ENCODE results near the gene SETBP1. TPM values are rescaled to one million over a fixed set of nuclear protein-coding genes. Genes with fewer than 3 reads are reported as not detected.

The SETBP1 gene
- 10 to 100 TPM in 3 of 6 donors, 1 to 10 TPM in 3; 6.0 to 20.2 (median 10.0) TPM for polyA plus RNA-seq (ENCODE audit: low read depth in 6 of 6)

DNA sequence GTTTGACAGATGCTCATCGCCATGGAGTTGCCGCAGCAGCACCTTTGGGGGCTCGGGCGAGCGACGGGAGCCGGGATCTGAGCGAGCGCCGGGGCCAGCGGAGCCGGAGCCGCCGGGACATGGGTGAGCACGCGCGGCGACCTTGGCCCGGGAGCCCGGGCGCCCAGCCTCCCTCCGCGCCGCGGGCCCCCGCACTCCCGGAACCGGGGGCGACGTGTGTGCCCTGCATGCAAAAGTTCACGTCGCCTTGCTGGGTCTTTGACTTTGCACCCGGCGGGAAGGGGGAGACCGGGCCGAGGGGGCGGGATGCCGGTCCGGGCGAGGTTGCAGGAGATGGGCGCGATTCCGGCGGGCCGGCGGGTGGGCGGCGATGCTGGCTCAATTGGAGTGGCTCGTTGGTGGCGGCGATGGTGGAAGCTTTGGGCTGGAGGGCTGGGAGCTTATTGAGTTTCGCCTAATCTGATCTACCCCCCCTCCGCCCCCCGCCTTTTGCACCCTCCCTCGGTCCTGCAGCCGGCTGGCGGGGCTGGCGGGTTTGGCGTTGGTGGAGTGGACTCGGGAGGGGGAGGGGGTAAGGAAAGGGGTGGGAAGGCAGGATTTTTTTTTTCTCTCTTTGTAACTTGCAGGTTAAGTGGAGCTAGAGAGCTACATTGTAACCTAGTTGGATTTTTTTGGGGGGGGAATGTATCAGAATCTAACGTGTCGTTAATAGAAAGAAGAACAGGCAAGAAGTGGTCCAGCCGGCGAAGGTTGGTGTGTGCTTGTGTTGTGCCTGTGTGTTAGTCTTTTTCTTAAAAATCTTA, at the start of gene SETBP1:
SETBP1 (plus strand) TSS at position 616 of the 803 bp plus-strand sequence. CDS start 20,459 bp downstream, outside the sequence.
- Mint-ChIP-seq H3K4me1 (peaks cover 6 to 16% (median 14%) of the 10 kb centered on the region in 3 donors), H3K4me3 (no peak within 1 kb of the TSS), H3K27ac (peak within 1 kb of the TSS in 5 of 6 donors; percentile 48 to 93 (median 76)), H3K9me3 (no peaks in the 10 kb centered on the region), H3K36me3 (no peaks in the 10 kb centered on the region), H3K27me3 (no peaks in the 10 kb centered on the region)
- ATAC-seq (ENCODE audit: low read depth in 2 of 2), result peak; percentile 33 to 35
- DNase-seq, result peak; percentile 60

- H3K9me3 Mint-ChIP-seq, result peaks cover 0 to 3% (median 0%) of the 10 kb centered on the region in 7 donors
- H3K36me3 Mint-ChIP-seq, result peaks cover 0 to 6% of the 10 kb centered on the region in 2 donors
- H3K4me3 Mint-ChIP-seq, result no peak overlapping the region
- DNase-seq (no peak), ATAC-seq (ENCODE audit: low read depth in 2 of 2) (no peak)
- H3K27me3 Mint-ChIP-seq, result peaks cover 0 to 5% (median 0%) of the 10 kb centered on the region in 3 donors
- no peak overlapping the region for H3K27ac Mint-ChIP-seq
- peaks cover 11 to 19% (median 15%) of the 10 kb centered on the region in 3 donors for H3K4me1 Mint-ChIP-seq
These were observed 48.1 kb upstream of the SETBP1 start for GRCh38 chr18:44632469-44633145.

DNA sequence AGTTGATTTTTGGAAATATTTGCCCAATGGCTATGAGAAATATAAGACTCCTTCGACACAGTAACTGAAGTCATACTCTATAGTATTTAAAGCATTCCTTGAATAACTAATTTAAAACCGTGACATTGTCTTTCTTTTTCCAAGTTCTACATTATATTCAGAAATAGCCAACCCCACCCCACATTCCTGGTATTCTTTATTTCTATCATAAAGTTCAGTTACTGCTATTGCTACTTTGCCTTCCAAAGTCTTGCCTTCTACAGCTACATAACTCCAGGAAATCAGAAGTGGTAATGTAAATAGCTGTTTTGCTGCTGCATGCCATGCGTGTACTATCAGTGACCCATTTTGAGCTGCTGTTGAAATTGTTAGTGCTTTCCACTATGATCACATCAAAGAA, 45.1 kb upstream of the SETBP1 start:
- H3K4me1 Mint-ChIP-seq, result peaks cover 11 to 17% (median 11%) of the 10 kb centered on the region in 3 donors
- DNase-seq, result no peak
- peaks cover 0 to 7% of the 10 kb centered on the region in 2 donors for H3K36me3 Mint-ChIP-seq
- H3K27me3 Mint-ChIP-seq, result peaks cover 0 to 2% (median 0%) of the 10 kb centered on the region in 3 donors
- peaks cover 0 to 3% (median 0%) of the 10 kb centered on the region in 7 donors for H3K9me3 Mint-ChIP-seq
- H3K4me3 Mint-ChIP-seq, result no peak overlapping the region
- ATAC-seq (ENCODE audit: low read depth in 2 of 2), result no peak
- peak overlapping the region in 1 of 6 donors; percentile 38 for H3K27ac Mint-ChIP-seq

DNA sequence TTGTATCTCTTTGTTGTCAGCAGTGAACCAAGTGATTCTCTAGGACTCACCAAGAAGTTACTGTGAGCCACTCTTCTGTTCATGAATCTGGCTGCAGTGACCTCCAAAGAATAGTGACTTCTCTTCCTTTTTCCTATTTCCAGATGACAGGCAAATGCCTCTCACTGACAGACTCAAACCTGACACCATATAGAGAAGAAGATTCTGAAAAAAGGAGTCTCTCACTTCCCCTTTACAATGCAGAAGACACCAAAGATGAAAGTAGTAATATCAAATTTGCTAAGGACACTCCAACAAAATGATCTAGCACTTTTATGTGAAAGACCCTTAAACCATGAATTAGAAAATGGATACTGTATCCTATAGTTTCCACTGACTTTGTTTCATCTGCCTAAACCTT, 44.4 kb upstream of the SETBP1 start:
- ATAC-seq (ENCODE audit: low read depth in 2 of 2), result peak; percentile 38 to 65
- H3K36me3 Mint-ChIP-seq, result peaks cover 0 to 14% of the 10 kb centered on the region in 2 donors
- H3K4me1 Mint-ChIP-seq, result peaks cover 11 to 17% (median 11%) of the 10 kb centered on the region in 3 donors
- DNase-seq, result no peak
- peaks cover 0 to under 1% (median 0%) of the 10 kb centered on the region in 7 donors for H3K9me3 Mint-ChIP-seq
- peaks cover 0 to 5% (median 0%) of the 10 kb centered on the region in 3 donors for H3K27me3 Mint-ChIP-seq
- H3K4me3 Mint-ChIP-seq, result peak overlapping the region in 1 of 8 donors; percentile 4
- H3K27ac Mint-ChIP-seq, result peak overlapping the region in 1 of 6 donors; percentile 15

- ATAC-seq (ENCODE audit: low read depth in 2 of 2) (no peak), DNase-seq (no peak)
- Mint-ChIP-seq H3K27ac (no peak overlapping the region), H3K9me3 (no peaks in the 10 kb centered on the region), H3K36me3 (peaks cover 0 to 8% of the 10 kb centered on the region in 2 donors), H3K27me3 (peaks cover 0 to 5% (median 0%) of the 10 kb centered on the region in 3 donors), H3K4me1 (peaks cover 11 to 17% (median 11%) of the 10 kb centered on the region in 3 donors), H3K4me3 (no peak overlapping the region)
These were observed 43.3 kb upstream of the SETBP1 start for GRCh38 chr18:44637210-44638033.

- H3K27me3 Mint-ChIP-seq, result peaks cover 0 to 5% (median 0%) of the 10 kb centered on the region in 3 donors
- H3K36me3 Mint-ChIP-seq, result peaks cover 0 to 8% of the 10 kb centered on the region in 2 donors
- H3K4me1 Mint-ChIP-seq, result peaks cover 11 to 17% (median 11%) of the 10 kb centered on the region in 3 donors
- DNase-seq (no peak), ATAC-seq (ENCODE audit: low read depth in 2 of 2) (no peak)
- H3K4me3 Mint-ChIP-seq, result no peak overlapping the region
- H3K9me3 Mint-ChIP-seq, result no peaks in the 10 kb centered on the region
- no peak overlapping the region for H3K27ac Mint-ChIP-seq
These were observed 42.6 kb upstream of the SETBP1 start for GRCh38 chr18:44638034-44638540.

- H3K27ac Mint-ChIP-seq, result peak overlapping the region in 1 of 6 donors; percentile 27
- H3K36me3 Mint-ChIP-seq, result peaks cover 0 to 8% of the 10 kb centered on the region in 2 donors
- H3K4me3 Mint-ChIP-seq, result no peak overlapping the region
- peaks cover 11 to 17% (median 11%) of the 10 kb centered on the region in 3 donors for H3K4me1 Mint-ChIP-seq
- H3K27me3 Mint-ChIP-seq, result peaks cover 0 to 5% (median 0%) of the 10 kb centered on the region in 3 donors
- DNase-seq, result no peak
- no peak for ATAC-seq (ENCODE audit: low read depth in 2 of 2)
- H3K9me3 Mint-ChIP-seq, result no peaks in the 10 kb centered on the region
These were observed 41.9 kb upstream of the SETBP1 start for GRCh38 chr18:44638811-44639210.

- no peak overlapping the region for H3K4me3 Mint-ChIP-seq
- H3K27me3 Mint-ChIP-seq, result peaks cover 0 to 5% (median 0%) of the 10 kb centered on the region in 3 donors
- no peak overlapping the region for H3K27ac Mint-ChIP-seq
- DNase-seq (no peak), ATAC-seq (ENCODE audit: low read depth in 2 of 2) (no peak)
- H3K36me3 Mint-ChIP-seq, result peaks cover 0 to 8% of the 10 kb centered on the region in 2 donors
- H3K4me1 Mint-ChIP-seq, result no peaks in the 10 kb centered on the region
- no peaks in the 10 kb centered on the region for H3K9me3 Mint-ChIP-seq
These were observed 37.7 kb upstream of the SETBP1 start for GRCh38 chr18:44643004-44643403.

GRCh38 chr18:44651478-44651877, 29.2 kb upstream of the SETBP1 start:
- Mint-ChIP-seq H3K4me3 (no peak overlapping the region), H3K9me3 (no peaks in the 10 kb centered on the region), H3K27ac (peak overlapping the region in 2 of 6 donors; percentile 50 to 75), H3K36me3 (no peaks in the 10 kb centered on the region), H3K27me3 (peaks cover 6 to 8% (median 7%) of the 10 kb centered on the region in 3 donors), H3K4me1 (no peaks in the 10 kb centered on the region)
- DNase-seq, result no peak
- ATAC-seq (ENCODE audit: low read depth in 2 of 2), result no peak

DNA sequence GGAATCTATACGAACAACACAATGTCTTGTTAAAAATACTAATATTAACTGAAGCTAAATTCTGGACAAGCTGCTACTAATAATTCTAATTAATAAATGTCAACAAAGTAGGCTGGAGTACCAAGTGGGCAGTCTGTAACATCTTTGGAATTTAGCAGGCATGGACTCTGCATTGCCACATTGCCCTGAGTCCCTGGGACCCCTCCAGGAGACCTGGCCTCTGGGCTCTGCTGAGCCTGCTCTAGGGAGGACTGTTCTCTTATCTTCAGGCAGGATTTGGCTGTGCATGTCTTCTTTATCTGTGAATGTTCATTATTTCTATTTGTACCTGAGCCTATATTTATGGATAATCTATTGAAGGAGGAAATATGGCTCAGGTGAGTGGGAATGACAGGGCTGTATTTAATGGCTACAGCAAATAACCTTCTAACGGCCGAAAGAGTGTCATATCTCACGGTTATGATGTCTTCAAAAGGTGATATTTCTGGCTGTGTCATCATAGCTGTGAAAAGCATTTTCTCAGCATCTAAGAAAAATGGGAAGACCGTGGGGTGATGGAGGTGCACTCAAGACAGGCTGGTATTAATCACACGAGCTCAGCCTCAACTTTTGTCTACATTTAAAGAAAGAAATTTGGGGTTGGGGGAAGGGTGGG, 28.6 kb upstream of the SETBP1 start:
- no peaks in the 10 kb centered on the region for H3K36me3 Mint-ChIP-seq
- no peak overlapping the region for H3K4me3 Mint-ChIP-seq
- no peaks in the 10 kb centered on the region for H3K4me1 Mint-ChIP-seq
- H3K9me3 Mint-ChIP-seq, result no peaks in the 10 kb centered on the region
- DNase-seq (no peak), ATAC-seq (ENCODE audit: low read depth in 2 of 2) (no peak)
- H3K27ac Mint-ChIP-seq, result peak overlapping the region in 1 of 6 donors; percentile 51
- peaks cover 6 to 8% (median 7%) of the 10 kb centered on the region in 3 donors for H3K27me3 Mint-ChIP-seq

- Mint-ChIP-seq H3K9me3 (no peaks in the 10 kb centered on the region), H3K27me3 (peaks cover 6 to 8% (median 7%) of the 10 kb centered on the region in 3 donors), H3K4me1 (no peaks in the 10 kb centered on the region), H3K36me3 (no peaks in the 10 kb centered on the region), H3K27ac (no peak overlapping the region), H3K4me3 (no peak overlapping the region)
- no peak for ATAC-seq (ENCODE audit: low read depth in 2 of 2)
- no peak for DNase-seq
These were observed 28.0 kb upstream of the SETBP1 start for GRCh38 chr18:44652722-44653121.

GRCh38 chr18:44654573-44654972, 26.1 kb upstream of the SETBP1 start:
- H3K9me3 Mint-ChIP-seq, result no peaks in the 10 kb centered on the region
- ATAC-seq (ENCODE audit: low read depth in 2 of 2), result no peak
- no peaks in the 10 kb centered on the region for H3K4me1 Mint-ChIP-seq
- no peak overlapping the region for H3K27ac Mint-ChIP-seq
- DNase-seq, result no peak
- H3K36me3 Mint-ChIP-seq, result no peaks in the 10 kb centered on the region
- H3K4me3 Mint-ChIP-seq, result no peak overlapping the region
- peaks cover 6 to 8% (median 7%) of the 10 kb centered on the region in 3 donors for H3K27me3 Mint-ChIP-seq

Measured in naive B cell (primary cell).